IMR-90 (cell line): ENCODE results near the gene ABHD6. TPM values are rescaled to one million over a fixed set of nuclear protein-coding genes. Genes with fewer than 3 reads are reported as not detected.
"Not testable (repeated sequence)": the region's sequence is repeated elsewhere in the genome, so short reads cannot be mapped to it uniquely, and the experiment has no call there.

Experiments used
- ATAC-seq: fragments of 200-7000 bp; cut with Tn5 transposase; 2 replicates; pipeline ENCODE4 v1.9.1; 2020; ENCODE audit warnings: low read depth, mild to moderate bottlenecking, moderate library complexity
- BruUV-seq: library from RNA; stranded (reverse); fragments of 400-500 nt; replicated peaks from 2 replicates; lab custom pipeline; 2021; lab: Mats Ljungman, UMichigan
- CTCF ChIA-PET: fragments of 300-600 bp; formaldehyde crosslinking; extraction: SDS; loops from one replicate; lab custom pipeline; 2021; ENCODE audit warnings: antibody characterized with exemption; lab: Yijun Ruan, JAX
- POLR2A ChIA-PET: fragments of 300-600 bp; sonication (Branson Sonifier 250); formaldehyde crosslinking; loops from one replicate; lab custom pipeline; 2022; ENCODE audit warnings: antibody characterized with exemption; ENCODE audit not compliant: unreplicated experiment; lab: Charles Lee
- DNase-seq: peaks from one replicate; pipeline ENCODE4 v3.0.0; 2013
- H2AFZ ChIP-seq: replicated peaks from 2 replicates; pipeline ENCODE3; 2013; ENCODE audit warnings: low read length, mild to moderate bottlenecking; ENCODE audit not compliant: poor library complexity
- H2AK5ac ChIP-seq: 2 replicates; pipeline ENCODE4 v1.6.1; 2013; ENCODE audit warnings: low read depth, low read length, inconsistent platforms
- H2AK9ac ChIP-seq: replicated peaks from 2 replicates; pipeline ENCODE3; 2013; ENCODE audit warnings: mild to moderate bottlenecking, low read depth, low read length, moderate library complexity; ENCODE audit not compliant: poor library complexity
- H2BK120ac ChIP-seq: 2 replicates; pipeline ENCODE4 v1.6.1; 2013; ENCODE audit warnings: low read depth, low read length, inconsistent platforms
- H2BK15ac ChIP-seq: 3 replicates; pipeline ENCODE4 v1.6.1; 2013; ENCODE audit warnings: low read depth, low read length, inconsistent platforms
- H2BK20ac ChIP-seq: 2 replicates; pipeline ENCODE4 v1.6.1; 2013; ENCODE audit warnings: low read depth, mild to moderate bottlenecking, inconsistent platforms, low read length, moderate library complexity
- H2BK5ac ChIP-seq: 2 replicates; pipeline ENCODE4 v1.6.1; 2013; ENCODE audit warnings: mild to moderate bottlenecking, low read depth, low read length, inconsistent platforms; ENCODE audit not compliant: poor library complexity, severe bottlenecking
- H3K14ac ChIP-seq: replicated peaks from 2 replicates; pipeline ENCODE4 v1.6.1; 2013; ENCODE audit warnings: low read depth, low read length, inconsistent platforms
- H3K18ac ChIP-seq: 2 replicates; pipeline ENCODE4 v1.6.1; 2013; ENCODE audit warnings: low read depth, low read length, control low read depth
- H3K23ac ChIP-seq: 2 replicates; pipeline ENCODE4 v1.6.1; 2013; ENCODE audit warnings: low read depth, low read length, inconsistent platforms
- H3K27ac ChIP-seq: 2 replicates; pipeline ENCODE4 v1.5.1; 2013; ENCODE audit warnings: mild to moderate bottlenecking, control low read depth, low read length; ENCODE audit not compliant: insufficient read depth
- H3K27me3 ChIP-seq: 2 replicates; pipeline ENCODE4 v1.6.1; 2013; ENCODE audit warnings: low read length; ENCODE audit not compliant: control insufficient read depth, insufficient read depth
- H3K36me3 ChIP-seq: 2 replicates; pipeline ENCODE4 v1.6.1; 2013; ENCODE audit warnings: low read length, mixed read lengths; ENCODE audit not compliant: control insufficient read depth, insufficient read depth
- H3K4ac ChIP-seq: 2 replicates; pipeline ENCODE4 v1.6.1; 2013; ENCODE audit warnings: low read depth, low read length, inconsistent platforms
- H3K4me1 ChIP-seq: 2 replicates; pipeline ENCODE4 v1.6.1; 2013; ENCODE audit warnings: low read length, mixed read lengths; ENCODE audit not compliant: control insufficient read depth, insufficient read depth
- H3K4me2 ChIP-seq: 2 replicates; pipeline ENCODE4 v1.6.1; 2013; ENCODE audit warnings: low read depth, mild to moderate bottlenecking, control low read depth, low read length, moderate library complexity
- H3K4me3 ChIP-seq: 2 replicates; pipeline ENCODE4 v1.5.1; 2013; ENCODE audit warnings: low read depth, mild to moderate bottlenecking, control low read depth, low read length, moderate library complexity; ENCODE audit not compliant: insufficient read depth
- H3K56ac ChIP-seq: 2 replicates; pipeline ENCODE4 v1.6.1; 2013; ENCODE audit warnings: low read length, inconsistent platforms; ENCODE audit not compliant: insufficient read depth; ENCODE audit errors: extremely low read depth
- H3K79me1 ChIP-seq, 2 experiments: 2 replicates each; pipeline ENCODE4 v1.6.1; 2013; ENCODE audit warnings: low read length in 2 of 2, inconsistent platforms in 1 of 2, low read depth in 1 of 2
- H3K9ac ChIP-seq: 2 replicates; pipeline ENCODE4 v1.6.1; 2013; ENCODE audit warnings: low read depth, low read length, control low read depth
- H3K9me1 ChIP-seq: 2 replicates; pipeline ENCODE4 v1.6.1; 2013; ENCODE audit warnings: low read length, inconsistent platforms; ENCODE audit not compliant: insufficient read depth
- H3K9me3 ChIP-seq: 2 replicates; pipeline ENCODE4 v1.6.1; 2013; ENCODE audit warnings: low read length; ENCODE audit not compliant: control insufficient read depth, insufficient read depth
- H4K20me1 ChIP-seq: 2 replicates; pipeline ENCODE4 v1.6.1; 2013; ENCODE audit warnings: low read length, inconsistent platforms; ENCODE audit not compliant: insufficient read depth
- H4K5ac ChIP-seq: 2 replicates; pipeline ENCODE4 v1.6.1; 2013; ENCODE audit warnings: mild to moderate bottlenecking, low read depth, low read length, control low read depth
- H4K8ac ChIP-seq, 2 experiments: 2 replicates each; pipeline ENCODE4 v1.6.1; 2013; ENCODE audit warnings: low read depth in 2 of 2, low read length in 2 of 2, control low read depth in 1 of 2, inconsistent platforms in 1 of 2
- H4K91ac ChIP-seq: 2 replicates; pipeline ENCODE4 v1.6.1; 2013; ENCODE audit warnings: low read depth, low read length, inconsistent platforms; ENCODE audit not compliant: insufficient read depth
- BHLHE40 ChIP-seq: fragments of 150-350 bp; IDR thresholded peaks from 2 replicates; pipeline ENCODE4 v1.6.1; 2016; ENCODE audit warnings: mild to moderate bottlenecking, low read depth, low read length
- CEBPB ChIP-seq: IDR thresholded peaks from 2 replicates; pipeline ENCODE4 v1.6.1; 2012; ENCODE audit warnings: low read depth, low read length, improper control_type of control experiment
- CHD1 ChIP-seq: IDR thresholded peaks from 2 replicates; pipeline ENCODE4 v1.6.1; 2012; ENCODE audit warnings: low read depth, low read length, improper control_type of control experiment
- FOS ChIP-seq: fragments of 150-350 bp; IDR thresholded peaks from 2 replicates; pipeline ENCODE4 v1.6.1; 2016; ENCODE audit warnings: low read depth, low read length
- NFE2L2 ChIP-seq: fragments of 150-350 bp; IDR thresholded peaks from 2 replicates; pipeline ENCODE4 v1.6.1; 2016; ENCODE audit warnings: low read depth, mild to moderate bottlenecking, low read length
- RFX5 ChIP-seq: IDR thresholded peaks from 2 replicates; pipeline ENCODE4 v1.8.0; 2012; ENCODE audit warnings: low read depth, mild to moderate bottlenecking, low read length, moderate library complexity
- WGBS, 2 experiments: methylation state at CpG; one replicate each; pipeline versions ENCODE4 v1.1.5 to v1.1.7; 2013; ENCODE audit warnings: missing lambda C conversion rate in 2 of 2; ENCODE audit not compliant: insufficient read length in 1 of 2; ENCODE audit errors: extremely low coverage in 2 of 2; 5-methylcytosine and 5-hydroxymethylcytosine counted together
- dilution Hi-C: fragments of 300-500 bp; cut with HindIII; formaldehyde crosslinking; loops from one replicate; pipeline ENCODE4 v1.14.3; 2018; ENCODE audit warnings: low sequenced_read_pairs; ENCODE audit not compliant: unreplicated experiment
- in situ Hi-C: fragments of 300-500 bp; cut with MboI; formaldehyde crosslinking; loops from 3 replicates; pipeline ENCODE4 v1.14.3; 2019; ENCODE audit warnings: low sequenced_read_pairs, inconsistent platforms, mixed read lengths
- intact Hi-C: fragments of 100-400 bp; cut with micrococcal nuclease; formaldehyde crosslinking; loops from 2 replicates; pipeline ENCODE4 v1.10.0; 2022
- polyA plus RNA-seq, 3 experiments: library from polyadenylated mRNA; depleted of rRNA; stranded (reverse); fragments of >200 nt; gene quantifications; 2 replicates each; pipeline ENCODE4 v1.2.3, GENCODE V29; 2012; ENCODE audit warnings: low replicate concordance in 1 of 3
- total RNA-seq: library from RNA; depleted of rRNA; stranded (reverse); fragments of >200 nt; gene quantifications from 2 replicates; pipeline ENCODE4 v1.2.3, GENCODE V29; 2012

The ABHD6 gene
- total and polyA plus RNA-seq, 2 of the 4 experiments (the other 2 are of a cell fraction) = 5.0 to 5.6 TPM

DNA sequence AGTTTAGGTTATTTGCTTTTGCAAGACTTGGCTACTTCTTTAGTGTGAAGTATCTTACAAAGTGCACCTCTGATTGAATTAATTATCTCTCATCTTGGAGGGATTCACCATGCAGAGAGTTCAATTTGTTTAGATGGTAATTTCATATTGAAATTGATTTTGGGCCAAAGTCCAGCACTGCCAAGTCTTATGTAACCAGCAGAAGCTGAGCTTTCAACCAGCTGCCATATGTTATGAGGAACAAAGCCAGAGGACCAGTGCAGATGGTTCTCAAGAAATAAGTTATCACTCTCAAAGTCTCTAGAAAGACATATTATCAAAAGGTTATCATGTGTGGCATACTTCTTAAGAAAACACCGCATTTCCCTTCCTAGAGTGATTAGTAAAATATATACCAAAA lies 29.0 kb downstream of the ABHD6 start:
- no peak for DNase-seq
- dilution Hi-C loops = no loop called here

DNA sequence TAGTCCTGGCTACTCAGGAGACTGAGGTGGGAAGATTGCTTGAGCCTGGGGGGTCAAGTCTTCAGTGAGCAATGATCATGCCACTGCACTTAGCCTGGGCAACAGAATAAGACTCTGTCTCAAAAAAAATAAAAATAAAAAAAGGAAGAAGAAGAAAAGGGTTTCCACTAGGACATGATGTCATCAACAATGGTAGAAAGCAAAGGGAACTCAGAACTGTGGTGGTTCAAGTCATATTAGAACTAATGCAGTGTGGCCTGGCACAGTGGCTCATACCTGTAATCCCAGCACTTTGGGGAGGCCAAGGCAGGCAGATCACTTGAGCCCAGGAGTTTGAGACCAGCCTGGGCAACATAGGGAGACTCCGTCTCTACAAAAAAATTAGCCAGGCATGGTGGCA lies 30.0 kb downstream of the ABHD6 start:
- POLR2A ChIA-PET, DNase-seq, H3K9me3 ChIP-seq, H2AFZ ChIP-seq, H3K79me1 ChIP-seq, H3K36me3 ChIP-seq, H4K8ac ChIP-seq, H3K14ac ChIP-seq, H2AK9ac ChIP-seq, H4K20me1 ChIP-seq, H2AK5ac ChIP-seq, dilution Hi-C loops, H3K4me2 ChIP-seq, CTCF ChIA-PET, H3K27me3 ChIP-seq, H3K18ac ChIP-seq, ATAC-seq, H3K4me1 ChIP-seq, H3K23ac ChIP-seq, H2BK15ac ChIP-seq, H3K9me1 ChIP-seq, H2BK120ac ChIP-seq, in situ Hi-C loops, H4K91ac ChIP-seq, H3K56ac ChIP-seq, H3K4me3 ChIP-seq, H3K27ac ChIP-seq, H3K4ac ChIP-seq, H3K9ac ChIP-seq, H2BK20ac ChIP-seq, BruUV-seq, H4K5ac ChIP-seq, H2BK5ac ChIP-seq, intact Hi-C loops: not testable (repeated sequence)
- no CpG with 5 or more reads among the region's 1 CpG for WGBS, 2 experiments

More for the DNA sequence above, 29.0 kb downstream of the ABHD6 start:
- H3K27ac ChIP-seq = no peak overlapping the region
- H3K4me1 ChIP-seq = 0 out of 2 replicates have a peak, but pooled peaks cover 2% of the 10 kb centered on the region
- H4K20me1 ChIP-seq = no peaks in the 10 kb centered on the region
- no peak overlapping the region for H3K14ac ChIP-seq
- no peaks in the 10 kb centered on the region for H3K79me1 ChIP-seq
- no peak overlapping the region for H3K18ac ChIP-seq
- H4K91ac ChIP-seq = no peak overlapping the region
- H3K36me3 ChIP-seq = peaks cover 3% of the 10 kb centered on the region; the same call in 1 of the 2 replicates
- no peaks in the 10 kb centered on the region for H3K27me3 ChIP-seq
- no CpG with 5 or more reads among the region's 1 CpG for WGBS, 2 experiments
- no peak overlapping the region for H2BK15ac ChIP-seq
- in situ Hi-C loops = no loop called here
- no peak for ATAC-seq
- no peak overlapping the region for H4K8ac ChIP-seq
- H2AK5ac ChIP-seq = no peak overlapping the region
- H2BK20ac ChIP-seq = no peak overlapping the region
- CTCF ChIA-PET = interaction anchor here (0.6 kb wide), 1 partner anchor 1194 kb away, joined by 6 read pairs; no protein-coding TSS in a partner anchor
- no peak overlapping the region for H2BK5ac ChIP-seq
- H4K5ac ChIP-seq = no peak overlapping the region
- H2AFZ ChIP-seq = no peak overlapping the region
- H3K56ac ChIP-seq = no peak overlapping the region
- no peak overlapping the region for H2AK9ac ChIP-seq
- intact Hi-C loops = no loop called here
- H2BK120ac ChIP-seq = no peak overlapping the region
- H3K9ac ChIP-seq = no peak overlapping the region
- BruUV-seq = no TSS peak
- no peak overlapping the region for H3K23ac ChIP-seq
- no peak overlapping the region for H3K4me2 ChIP-seq
- H3K9me1 ChIP-seq = no peaks in the 10 kb centered on the region
- TF ChIP-seq NFE2L2 (no peak), CHD1 (no peak), CEBPB (no peak), FOS (no peak), RFX5 (no peak), BHLHE40 (no peak)
- H3K4ac ChIP-seq = no peak overlapping the region
- no peaks in the 10 kb centered on the region for H3K9me3 ChIP-seq
- POLR2A ChIA-PET = no interaction called here
- H3K4me3 ChIP-seq = no peak overlapping the region
